SK-N-SH (cell line): ENCODE measurements around the gene EIF1. TPM values are rescaled to one million over a fixed set of nuclear protein-coding genes. Genes with fewer than 3 reads are reported as not detected.
A peak's percentile ranks its signal among the peaks of the same experiment; 100 is the strongest.

Experiments used
- CTCF ChIA-PET: fragments of 300-600, 350-600 bp; formaldehyde crosslinking; extraction: SDS; loops from one replicate; lab custom pipeline; 2021; lab: Yijun Ruan, JAX
- POLR2A ChIA-PET: fragments of 350-600 bp; sonication (Branson Sonifier 250); formaldehyde crosslinking; extraction: SDS; loops from one replicate; lab custom pipeline; 2020; ENCODE audit warnings: antibody characterized with exemption, inconsistent platforms; lab: Yijun Ruan, JAX
- DNase-seq: peaks from one replicate; pipeline ENCODE4 v3.0.0; 2012
- H2AFZ ChIP-seq: fragments of 200-600 bp; sonication (generic); 2 replicates; pipeline ENCODE4 v1.8.1; 2016; ENCODE audit warnings: antibody characterized with exemption, mild to moderate bottlenecking, low read depth
- H3F3A ChIP-seq: fragments of 200-600 bp; sonication (generic); replicated peaks from 2 replicates; pipeline ENCODE3; 2016; ENCODE audit warnings: antibody characterized with exemption, mild to moderate bottlenecking; ENCODE audit not compliant: insufficient read depth
- H3K27ac ChIP-seq, 2 experiments: fragments of 200-500 bp in 1 of 2; fragments of 200-600 bp in 1 of 2; sonication (Bioruptor generic) in 1 of 2; sonication (generic), shearing (Covaris generic) in 1 of 2; 2 replicates each; pipeline versions ENCODE4 v1.5.1 to v1.6.1; 2014 to 2016; ENCODE audit warnings: low read depth in 2 of 2, inconsistent platforms in 1 of 2, low read length in 1 of 2, mild to moderate bottlenecking in 1 of 2, mixed read lengths in 1 of 2
- H3K27me3 ChIP-seq: fragments of 200-600 bp; sonication (generic), shearing (Covaris generic); 2 replicates; pipeline ENCODE4 v1.6.1; 2016; ENCODE audit warnings: mixed run types; ENCODE audit not compliant: insufficient read depth
- H3K36me3 ChIP-seq, 2 experiments: fragments of 200-500 bp in 1 of 2; fragments of 200-600 bp in 1 of 2; sonication (Bioruptor generic) in 1 of 2; sonication (generic) in 1 of 2; replicated peaks in 1 of 2; 2 replicates each; pipeline versions ENCODE3 to v1.5.1; 2014 to 2016; ENCODE audit warnings: low read length in 1 of 2, mild to moderate bottlenecking in 1 of 2; ENCODE audit not compliant: insufficient read depth in 2 of 2, control insufficient read depth in 1 of 2
- H3K4me1 ChIP-seq, 2 experiments: fragments of 200-500 bp in 1 of 2; fragments of 200-600 bp in 1 of 2; sonication (Bioruptor generic) in 1 of 2; sonication (generic), shearing (Covaris generic) in 1 of 2; 2 replicates each; pipeline versions ENCODE4 v1.5.1 to v1.6.1; 2014 to 2016; ENCODE audit warnings: low read depth in 1 of 2, low read length in 1 of 2, mixed run types in 1 of 2; ENCODE audit not compliant: insufficient read depth in 2 of 2, control insufficient read depth in 1 of 2
- H3K4me2 ChIP-seq: fragments of 200-600 bp; sonication (generic), shearing (Covaris generic); 2 replicates; pipeline ENCODE4 v1.6.1; 2017; ENCODE audit warnings: mixed run types
- H3K4me3 ChIP-seq, 2 experiments: fragments of 200-500 bp in 1 of 2; fragments of 200-600 bp in 1 of 2; sonication (Bioruptor generic) in 1 of 2; sonication (generic), shearing (Covaris generic) in 1 of 2; 2 replicates each; pipeline versions ENCODE4 v1.5.1 to v1.8.1; 2014 to 2016; ENCODE audit warnings: low read depth in 2 of 2, inconsistent platforms in 1 of 2, low read length in 1 of 2, mild to moderate bottlenecking in 1 of 2, mixed read lengths in 1 of 2, moderate library complexity in 1 of 2
- H3K79me2 ChIP-seq: fragments of 200-600 bp; sonication (generic); 2 replicates; pipeline ENCODE4 v1.8.1; 2017; ENCODE audit warnings: mild to moderate bottlenecking; ENCODE audit not compliant: insufficient read depth
- H3K9ac ChIP-seq: fragments of 200-600 bp; sonication (generic); 2 replicates; pipeline ENCODE4 v1.6.1; 2017; ENCODE audit warnings: mixed run types
- H3K9me2 ChIP-seq: fragments of 200-600 bp; sonication (generic); 2 replicates; pipeline ENCODE4 v1.6.1; 2017; ENCODE audit warnings: mixed run types
- H3K9me3 ChIP-seq: fragments of 200-600 bp; sonication (generic); 2 replicates; pipeline ENCODE4 v1.6.1; 2017; ENCODE audit warnings: mixed run types, mild to moderate bottlenecking, moderate library complexity
- H4K20me1 ChIP-seq: fragments of 200-600 bp; sonication (generic); 2 replicates; pipeline ENCODE4 v1.6.1; 2017; ENCODE audit warnings: mild to moderate bottlenecking, mixed run types; ENCODE audit not compliant: insufficient read depth
- POLR2AphosphoS5 ChIP-seq: IDR thresholded peaks from 2 replicates; pipeline ENCODE4 v1.6.1; 2012; ENCODE audit warnings: low read depth, low read length
- RCOR1 ChIP-seq: fragments of 150-350 bp; IDR thresholded peaks from 2 replicates; pipeline ENCODE4 v1.6.1; 2017; ENCODE audit warnings: antibody characterized with exemption, low read length
- TCF12 ChIP-seq: IDR thresholded peaks from 2 replicates; pipeline ENCODE4 v1.4.0; 2012
- TEAD4 ChIP-seq: IDR thresholded peaks from 2 replicates; pipeline ENCODE4 v1.4.0; 2012; ENCODE audit warnings: mild to moderate bottlenecking, borderline replicate concordance; ENCODE audit not compliant: insufficient read depth
- YY1 ChIP-seq: IDR thresholded peaks from 2 replicates; pipeline ENCODE4 v1.4.0; 2012; ENCODE audit warnings: low read depth, mild to moderate bottlenecking
- WGBS: methylation state at CpG from one replicate; pipeline ENCODE4 v1.1.6; 2017; ENCODE audit warnings: low lambda C conversion rate; 5-methylcytosine and 5-hydroxymethylcytosine counted together
- polyA plus RNA-seq, 3 experiments: library from polyadenylated mRNA; depleted of rRNA; stranded (reverse); fragments of >200 nt; gene quantifications; 2 replicates each; pipeline ENCODE4 v1.2.3, GENCODE V29; 2012
- TF ChIP-seq, protein P1 (sequence below): IDR thresholded peaks from 2 replicates; pipeline ENCODE4 v1.6.1; 2012; ENCODE audit warnings: mild to moderate bottlenecking, low read depth, low read length, moderate library complexity
- TF ChIP-seq, protein P2 (sequence below): IDR thresholded peaks from 2 replicates; pipeline ENCODE4 v1.4.0; 2012; ENCODE audit warnings: low read depth, borderline replicate concordance
- TF ChIP-seq, protein P3 (sequence below): fragments of 150-350 bp; IDR thresholded peaks from 2 replicates; pipeline ENCODE4 v1.6.1; 2016; ENCODE audit warnings: mild to moderate bottlenecking, low read depth, low read length
- TF ChIP-seq, protein P4 (sequence below): fragments of 200-600 bp; sonication (generic); IDR thresholded peaks from 2 replicates; pipeline ENCODE4 v1.6.1; 2017; ENCODE audit warnings: antibody characterized with exemption, mild to moderate bottlenecking, moderate library complexity

EIF1 gene
- polyA plus RNA-seq, 1 of the 3 experiments (the other 2 are of a cell fraction): 300 TPM

DNA sequence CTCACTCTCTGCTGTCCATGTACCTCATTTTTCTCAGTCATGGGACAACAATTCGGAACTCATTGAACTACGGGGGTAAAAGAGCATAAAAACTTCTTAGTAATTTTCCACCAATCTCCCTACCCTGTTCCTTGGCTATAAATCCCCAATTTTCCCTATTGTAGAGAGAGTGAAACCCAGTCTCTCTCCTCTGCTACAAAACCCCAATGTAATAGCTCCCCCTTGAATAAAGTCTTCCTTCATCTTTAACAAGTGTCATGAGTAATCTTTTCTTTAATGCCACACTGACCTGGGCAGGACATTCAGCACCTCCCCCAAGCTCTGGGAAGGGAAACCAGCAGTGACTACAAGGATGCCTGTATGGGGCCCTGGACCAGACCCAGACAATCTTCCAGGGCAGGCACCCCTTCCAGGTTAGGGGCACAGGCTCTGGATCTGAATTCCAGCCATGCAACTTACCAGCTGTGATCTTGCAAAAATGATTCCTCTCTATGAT, 10.2 kb upstream of the EIF1 start:
- H3K9me3 ChIP-seq: no peaks in the 10 kb centered on the region
- H3K4me1 ChIP-seq: peaks cover 0 to 3% of the 10 kb centered on the region in 2 experiments; a peak in 1 of 4 replicates
- DNase-seq: no peak
- H2AFZ ChIP-seq: peak overlapping the region; percentile 75; the same call in 1 of the 2 replicates
- H3F3A ChIP-seq: no peaks in the 10 kb centered on the region
- H3K4me3 ChIP-seq: no peak overlapping the region
- WGBS: 70% methylated on average over 2 of the region's 2 CpGs
- ChIA-PET CTCF (interaction anchor here (1.1 to 18.0 kb wide), 5 partner anchors 11 to 129 kb away, joined by 3 to 235 read pairs (median 14); partner anchors contain the start of gene EIF1), POLR2A (interaction anchor here (1.3 kb wide), 1 partner anchor 10 kb away, joined by 8 read pairs; the partner anchor contains the start of gene EIF1)
- H3K36me3 ChIP-seq: no peaks in the 10 kb centered on the region
- no peaks in the 10 kb centered on the region for H3K9me2 ChIP-seq
- TF ChIP-seq POLR2AphosphoS5 (no peak), RCOR1 (no peak)
- H3K27ac ChIP-seq: peak overlapping the region in 1 of 2 experiments; percentile 36; a peak in 2 of 4 replicates
- no peaks in the 10 kb centered on the region for H4K20me1 ChIP-seq
- H3K9ac ChIP-seq: no peak overlapping the region
- H3K79me2 ChIP-seq: no peaks in the 10 kb centered on the region
- H3K27me3 ChIP-seq: peaks cover 8% of the 10 kb centered on the region; the same call in 1 of the 2 replicates
- peak overlapping the region; percentile 36 for H3K4me2 ChIP-seq

DNA sequence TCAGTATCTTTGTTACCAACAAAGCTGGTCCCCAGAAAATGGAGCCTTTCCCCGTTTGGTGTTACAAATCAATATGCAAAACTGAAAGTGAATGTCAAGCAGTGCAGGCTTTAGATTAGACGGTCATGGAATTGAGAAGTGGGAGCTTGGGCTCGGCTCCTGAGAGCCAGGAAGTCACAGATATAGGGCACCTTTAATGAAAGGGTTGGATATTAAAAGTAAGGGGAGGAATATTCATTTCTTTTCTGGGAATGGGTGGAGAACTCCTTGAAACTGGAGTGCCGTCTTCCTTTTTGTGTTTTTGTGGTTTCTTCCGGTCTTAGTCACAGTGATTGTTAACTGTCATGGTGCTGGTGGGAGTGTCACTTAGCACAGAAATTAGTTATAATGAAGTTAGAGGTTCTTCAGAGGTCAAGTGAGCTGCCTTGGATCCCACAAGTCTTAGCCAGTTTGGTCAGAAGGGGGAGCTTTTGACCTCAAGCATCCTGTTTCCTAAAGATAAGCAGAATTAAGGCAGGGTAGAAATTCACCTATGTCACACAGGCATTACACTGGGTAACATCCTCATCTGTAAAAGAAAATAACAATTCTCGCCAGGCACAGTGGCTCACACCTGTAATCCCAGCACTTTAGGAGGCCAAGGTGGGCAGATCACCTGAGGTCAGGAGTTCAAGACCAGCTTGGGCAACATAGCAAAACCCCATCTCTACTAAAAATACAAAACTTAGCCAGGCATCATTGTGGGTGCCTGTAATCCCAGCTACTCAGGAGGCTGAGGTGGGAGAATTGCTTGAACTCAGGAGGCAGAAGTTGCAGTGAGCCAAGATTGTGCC, 9.6 kb upstream of the EIF1 start:
- Histone ChIP-seq H3K4me2 (peak overlapping the region; percentile 36), H3K9ac (no peak overlapping the region; the same call in 1 of the 2 replicates), H2AFZ (peak overlapping the region; percentile 75; the same call in 1 of the 2 replicates), H3K27ac (peak overlapping the region in 1 of 2 experiments; percentile 36; a peak in 2 of 4 replicates), H3K4me3 (no peak overlapping the region), H4K20me1 (no peaks in the 10 kb centered on the region), H3K4me1 (peaks cover 0 to 10% of the 10 kb centered on the region in 2 experiments; a peak in 1 of 4 replicates), H3K9me2 (no peaks in the 10 kb centered on the region), H3K9me3 (no peaks in the 10 kb centered on the region), H3K36me3 (no peaks in the 10 kb centered on the region), H3K79me2 (no peaks in the 10 kb centered on the region), H3F3A (no peaks in the 10 kb centered on the region), H3K27me3 (peaks cover 8% of the 10 kb centered on the region; the same call in 1 of the 2 replicates)
- DNase-seq: no peak
- TF ChIP-seq, protein P1, sequence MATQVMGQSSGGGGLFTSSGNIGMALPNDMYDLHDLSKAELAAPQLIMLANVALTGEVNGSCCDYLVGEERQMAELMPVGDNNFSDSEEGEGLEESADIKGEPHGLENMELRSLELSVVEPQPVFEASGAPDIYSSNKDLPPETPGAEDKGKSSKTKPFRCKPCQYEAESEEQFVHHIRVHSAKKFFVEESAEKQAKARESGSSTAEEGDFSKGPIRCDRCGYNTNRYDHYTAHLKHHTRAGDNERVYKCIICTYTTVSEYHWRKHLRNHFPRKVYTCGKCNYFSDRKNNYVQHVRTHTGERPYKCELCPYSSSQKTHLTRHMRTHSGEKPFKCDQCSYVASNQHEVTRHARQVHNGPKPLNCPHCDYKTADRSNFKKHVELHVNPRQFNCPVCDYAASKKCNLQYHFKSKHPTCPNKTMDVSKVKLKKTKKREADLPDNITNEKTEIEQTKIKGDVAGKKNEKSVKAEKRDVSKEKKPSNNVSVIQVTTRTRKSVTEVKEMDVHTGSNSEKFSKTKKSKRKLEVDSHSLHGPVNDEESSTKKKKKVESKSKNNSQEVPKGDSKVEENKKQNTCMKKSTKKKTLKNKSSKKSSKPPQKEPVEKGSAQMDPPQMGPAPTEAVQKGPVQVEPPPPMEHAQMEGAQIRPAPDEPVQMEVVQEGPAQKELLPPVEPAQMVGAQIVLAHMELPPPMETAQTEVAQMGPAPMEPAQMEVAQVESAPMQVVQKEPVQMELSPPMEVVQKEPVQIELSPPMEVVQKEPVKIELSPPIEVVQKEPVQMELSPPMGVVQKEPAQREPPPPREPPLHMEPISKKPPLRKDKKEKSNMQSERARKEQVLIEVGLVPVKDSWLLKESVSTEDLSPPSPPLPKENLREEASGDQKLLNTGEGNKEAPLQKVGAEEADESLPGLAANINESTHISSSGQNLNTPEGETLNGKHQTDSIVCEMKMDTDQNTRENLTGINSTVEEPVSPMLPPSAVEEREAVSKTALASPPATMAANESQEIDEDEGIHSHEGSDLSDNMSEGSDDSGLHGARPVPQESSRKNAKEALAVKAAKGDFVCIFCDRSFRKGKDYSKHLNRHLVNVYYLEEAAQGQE: no peak
- TF ChIP-seq RCOR1 (no peak), YY1 (no peak), TCF12 (no peak), TEAD4 (no peak)
- TF ChIP-seq, protein P2, sequence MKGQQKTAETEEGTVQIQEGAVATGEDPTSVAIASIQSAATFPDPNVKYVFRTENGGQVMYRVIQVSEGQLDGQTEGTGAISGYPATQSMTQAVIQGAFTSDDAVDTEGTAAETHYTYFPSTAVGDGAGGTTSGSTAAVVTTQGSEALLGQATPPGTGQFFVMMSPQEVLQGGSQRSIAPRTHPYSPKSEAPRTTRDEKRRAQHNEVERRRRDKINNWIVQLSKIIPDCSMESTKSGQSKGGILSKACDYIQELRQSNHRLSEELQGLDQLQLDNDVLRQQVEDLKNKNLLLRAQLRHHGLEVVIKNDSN: no peak
- TF ChIP-seq, protein P3, sequence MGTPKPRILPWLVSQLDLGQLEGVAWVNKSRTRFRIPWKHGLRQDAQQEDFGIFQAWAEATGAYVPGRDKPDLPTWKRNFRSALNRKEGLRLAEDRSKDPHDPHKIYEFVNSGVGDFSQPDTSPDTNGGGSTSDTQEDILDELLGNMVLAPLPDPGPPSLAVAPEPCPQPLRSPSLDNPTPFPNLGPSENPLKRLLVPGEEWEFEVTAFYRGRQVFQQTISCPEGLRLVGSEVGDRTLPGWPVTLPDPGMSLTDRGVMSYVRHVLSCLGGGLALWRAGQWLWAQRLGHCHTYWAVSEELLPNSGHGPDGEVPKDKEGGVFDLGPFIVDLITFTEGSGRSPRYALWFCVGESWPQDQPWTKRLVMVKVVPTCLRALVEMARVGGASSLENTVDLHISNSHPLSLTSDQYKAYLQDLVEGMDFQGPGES: no peak
- TF ChIP-seq, protein P4, sequence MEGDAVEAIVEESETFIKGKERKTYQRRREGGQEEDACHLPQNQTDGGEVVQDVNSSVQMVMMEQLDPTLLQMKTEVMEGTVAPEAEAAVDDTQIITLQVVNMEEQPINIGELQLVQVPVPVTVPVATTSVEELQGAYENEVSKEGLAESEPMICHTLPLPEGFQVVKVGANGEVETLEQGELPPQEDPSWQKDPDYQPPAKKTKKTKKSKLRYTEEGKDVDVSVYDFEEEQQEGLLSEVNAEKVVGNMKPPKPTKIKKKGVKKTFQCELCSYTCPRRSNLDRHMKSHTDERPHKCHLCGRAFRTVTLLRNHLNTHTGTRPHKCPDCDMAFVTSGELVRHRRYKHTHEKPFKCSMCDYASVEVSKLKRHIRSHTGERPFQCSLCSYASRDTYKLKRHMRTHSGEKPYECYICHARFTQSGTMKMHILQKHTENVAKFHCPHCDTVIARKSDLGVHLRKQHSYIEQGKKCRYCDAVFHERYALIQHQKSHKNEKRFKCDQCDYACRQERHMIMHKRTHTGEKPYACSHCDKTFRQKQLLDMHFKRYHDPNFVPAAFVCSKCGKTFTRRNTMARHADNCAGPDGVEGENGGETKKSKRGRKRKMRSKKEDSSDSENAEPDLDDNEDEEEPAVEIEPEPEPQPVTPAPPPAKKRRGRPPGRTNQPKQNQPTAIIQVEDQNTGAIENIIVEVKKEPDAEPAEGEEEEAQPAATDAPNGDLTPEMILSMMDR: no peak; the same call in 1 of the 2 replicates
- POLR2A ChIA-PET: interaction anchor here (1.3 kb wide), 1 partner anchor 9 kb away, joined by 8 read pairs; the partner anchor contains the start of gene EIF1
- WGBS: 50% methylated on average over 6 of the region's 6 CpGs
- CTCF ChIA-PET: interaction anchor here (3.6 to 18.0 kb wide), 4 partner anchors 10 to 130 kb away, joined by 13 to 235 read pairs (median 28); partner anchors contain the start of gene EIF1
